Measurements from ENCODE around the gene SPOCD1.

DNA sequence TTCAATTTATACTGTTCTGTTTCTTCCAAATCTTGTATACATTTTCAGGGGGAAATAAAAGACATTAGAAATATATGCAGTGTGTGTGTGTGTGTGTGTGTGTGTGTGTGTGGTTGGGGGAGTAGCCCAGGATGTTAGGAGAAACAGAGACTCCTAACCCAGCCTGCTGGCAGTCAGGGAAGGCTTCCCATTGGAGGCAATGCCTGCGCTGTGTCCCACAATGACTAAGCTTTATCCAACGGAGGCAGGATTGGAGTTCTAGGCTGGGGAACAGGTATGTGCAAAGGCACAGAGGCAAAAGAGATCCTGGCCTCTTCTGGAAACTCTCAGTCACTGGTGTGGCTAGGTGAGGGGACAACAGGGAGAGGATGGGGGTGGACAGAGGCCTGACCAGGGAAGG lies 35.2 kb downstream of the SPOCD1 start:
- TF ChIP-seq, protein P1, sequence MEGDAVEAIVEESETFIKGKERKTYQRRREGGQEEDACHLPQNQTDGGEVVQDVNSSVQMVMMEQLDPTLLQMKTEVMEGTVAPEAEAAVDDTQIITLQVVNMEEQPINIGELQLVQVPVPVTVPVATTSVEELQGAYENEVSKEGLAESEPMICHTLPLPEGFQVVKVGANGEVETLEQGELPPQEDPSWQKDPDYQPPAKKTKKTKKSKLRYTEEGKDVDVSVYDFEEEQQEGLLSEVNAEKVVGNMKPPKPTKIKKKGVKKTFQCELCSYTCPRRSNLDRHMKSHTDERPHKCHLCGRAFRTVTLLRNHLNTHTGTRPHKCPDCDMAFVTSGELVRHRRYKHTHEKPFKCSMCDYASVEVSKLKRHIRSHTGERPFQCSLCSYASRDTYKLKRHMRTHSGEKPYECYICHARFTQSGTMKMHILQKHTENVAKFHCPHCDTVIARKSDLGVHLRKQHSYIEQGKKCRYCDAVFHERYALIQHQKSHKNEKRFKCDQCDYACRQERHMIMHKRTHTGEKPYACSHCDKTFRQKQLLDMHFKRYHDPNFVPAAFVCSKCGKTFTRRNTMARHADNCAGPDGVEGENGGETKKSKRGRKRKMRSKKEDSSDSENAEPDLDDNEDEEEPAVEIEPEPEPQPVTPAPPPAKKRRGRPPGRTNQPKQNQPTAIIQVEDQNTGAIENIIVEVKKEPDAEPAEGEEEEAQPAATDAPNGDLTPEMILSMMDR (IDR thresholded peaks at IDR 0.05): no peak
- TF ChIP-seq POLR2A (IDR thresholded peaks at IDR 0.05): no peak

All from ovary (tissue), 3 donors.